ENCODE measurements around the gene SMCHD1. TPM values are rescaled to one million over a fixed set of nuclear protein-coding genes. Genes with fewer than 3 reads are reported as not detected.
A peak's percentile ranks its signal among the peaks of the same experiment; 100 is the strongest.
"Not testable (repeated sequence)": the region's sequence is repeated elsewhere in the genome, so short reads cannot be mapped to it uniquely, and the experiment has no call there.

Gene SMCHD1
- total RNA-seq, 1 donor from 2014 or later, result 25.4 TPM

GRCh38 chr18:2706903-2707302, 51.4 kb downstream of the SMCHD1 start:
- intact Hi-C loops (cut with DNase I), result no loop called here
- DNase-seq, result no peak
- ATAC-seq (ENCODE audit: poor library complexity), result no peak

DNA sequence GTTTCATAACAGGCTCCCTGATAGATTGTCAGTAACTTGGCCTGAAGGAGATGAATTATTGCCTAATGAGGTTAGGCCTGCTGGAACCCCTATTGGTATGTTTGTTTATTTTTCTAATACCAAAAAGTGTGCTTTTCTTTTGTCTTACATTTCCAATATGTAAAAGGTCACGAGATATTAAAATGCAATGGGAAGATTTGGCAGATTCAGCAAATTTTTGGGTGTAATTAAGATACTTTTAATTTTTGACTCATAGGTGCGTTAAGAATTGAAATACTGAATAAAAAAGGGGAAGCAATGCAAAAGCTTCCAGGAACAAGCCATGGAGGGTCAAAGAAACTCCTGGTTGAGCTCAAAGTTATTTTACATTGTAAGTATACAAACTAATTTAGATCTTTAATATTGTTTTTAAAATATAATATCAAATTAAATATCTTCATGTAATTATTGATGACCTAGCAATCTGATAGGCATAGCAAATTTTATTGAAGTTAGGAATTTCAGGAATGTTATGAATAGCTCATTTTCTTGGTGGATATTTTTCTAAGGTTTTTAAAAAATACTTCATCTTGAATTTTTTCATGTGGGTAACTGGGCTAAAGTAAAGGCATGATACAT, 52.1 kb downstream of the SMCHD1 start:
- no peak for ATAC-seq (ENCODE audit: poor library complexity)
- intact Hi-C loops (cut with DNase I), result no loop called here
- no peak for DNase-seq

GRCh38 chr18:2709316-2709715, 53.8 kb downstream of the SMCHD1 start:
- ATAC-seq (ENCODE audit: poor library complexity), result no peak
- intact Hi-C loops (cut with DNase I), result no loop called here

GRCh38 chr18:2714140-2714539, 58.6 kb downstream of the SMCHD1 start:
- intact Hi-C loops (cut with DNase I), result no loop called here
- ATAC-seq (ENCODE audit: poor library complexity) (no peak), DNase-seq (no peak)

More at GRCh38 chr18:2709316-2709715, 53.8 kb downstream of the SMCHD1 start:
- DNase-seq, result no peak

DNA sequence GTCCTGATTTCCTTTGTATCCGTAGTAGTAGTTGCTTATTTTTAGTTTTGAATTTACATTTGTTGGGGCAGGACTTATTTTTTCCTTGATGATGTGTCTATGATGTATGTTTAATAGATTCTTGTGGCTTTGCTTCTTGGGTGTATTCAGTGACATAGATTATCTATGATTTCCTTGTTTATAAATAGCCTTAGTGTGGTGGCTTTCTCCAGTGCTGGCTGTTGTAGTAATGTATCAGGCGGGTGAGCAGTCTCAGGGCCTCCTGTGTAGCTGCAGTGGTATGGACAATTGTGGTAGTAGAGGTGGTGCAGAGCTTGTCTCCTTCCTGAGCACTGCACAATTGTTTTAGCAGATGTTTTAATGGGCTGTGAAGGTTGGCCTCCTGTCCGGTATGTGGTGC, 60.5 kb downstream of the SMCHD1 start:
- peak; percentile 46 for ATAC-seq (ENCODE audit: poor library complexity)
- intact Hi-C loops (cut with DNase I), result no loop called here

DNA sequence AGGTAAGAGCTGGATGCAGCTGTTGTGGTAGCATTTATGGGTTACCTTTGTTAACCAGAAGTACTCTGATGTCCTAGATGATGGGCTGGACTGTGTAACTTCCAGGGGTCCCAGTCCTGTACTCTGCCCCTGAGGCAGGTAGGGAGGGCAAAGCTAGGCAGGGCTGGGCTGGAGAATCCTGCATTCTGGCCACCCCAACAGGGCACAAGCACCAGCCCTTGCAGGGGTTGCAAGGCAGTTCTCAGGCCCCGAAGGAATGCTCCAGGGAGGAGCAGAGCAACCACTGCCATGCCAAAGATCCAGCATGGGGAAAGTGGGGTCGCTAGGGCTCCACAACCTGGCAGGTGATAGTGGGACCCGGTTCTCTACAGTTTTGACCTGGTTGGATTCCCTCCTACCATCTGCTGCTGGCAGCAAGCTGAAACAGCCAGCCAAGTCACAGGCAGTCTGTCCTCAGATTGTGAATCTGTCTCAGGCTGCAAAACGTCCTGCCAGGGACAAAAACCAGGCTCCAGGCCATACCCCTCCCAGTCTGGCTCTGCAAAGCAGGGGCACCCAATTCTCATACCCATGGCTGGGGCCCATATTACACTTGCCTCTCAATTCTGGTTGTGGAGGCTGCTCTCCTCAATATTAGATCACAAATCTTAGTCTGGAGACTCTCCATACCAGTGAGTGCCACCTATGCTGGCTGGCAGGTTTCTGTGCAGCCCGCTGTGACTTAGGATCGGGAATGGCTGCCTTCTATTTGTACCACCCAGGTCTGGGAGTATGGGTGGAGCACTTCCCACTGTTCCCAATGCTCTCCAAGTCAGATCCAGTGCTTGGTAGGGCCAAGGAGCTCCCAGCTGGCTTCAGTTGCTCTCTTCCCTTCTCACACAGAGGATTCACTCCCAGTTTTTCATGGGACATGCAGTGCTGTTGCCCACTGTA, 61.1 kb downstream of the SMCHD1 start:
- peak; percentile 68 for DNase-seq
- ATAC-seq (ENCODE audit: poor library complexity), result peak; percentile 94
- intact Hi-C loops (cut with DNase I), result no loop called here

More for the DNA sequence above, 60.5 kb downstream of the SMCHD1 start:
- DNase-seq, result no peak

- DNase-seq (no peak), ATAC-seq (ENCODE audit: poor library complexity) (peak; percentile 56)
- intact Hi-C loops (cut with DNase I), result no loop called here
Measured at GRCh38 chr18:2717407-2717806, 61.9 kb downstream of the SMCHD1 start.

- ATAC-seq (ENCODE audit: poor library complexity) (no peak), DNase-seq (no peak)
- intact Hi-C loops (cut with DNase I), result no loop called here
Measured at GRCh38 chr18:2719040-2719439, 63.5 kb downstream of the SMCHD1 start.

GRCh38 chr18:2723207-2723606, 67.7 kb downstream of the SMCHD1 start:
- DNase-seq, result no peak
- intact Hi-C loops (cut with DNase I), result loop anchor here (10.0 kb wide), 1 partner anchor 52 kb away; no protein-coding TSS in a partner anchor
- ATAC-seq (ENCODE audit: poor library complexity), result no peak

GRCh38 chr18:2729757-2730156, 74.2 kb downstream of the SMCHD1 start:
- DNase-seq (no peak), ATAC-seq (ENCODE audit: poor library complexity) (no peak)
- intact Hi-C loops (cut with DNase I), result loop anchor here (10.0 kb wide), 1 partner anchor 45 kb away; no protein-coding TSS in a partner anchor

DNA sequence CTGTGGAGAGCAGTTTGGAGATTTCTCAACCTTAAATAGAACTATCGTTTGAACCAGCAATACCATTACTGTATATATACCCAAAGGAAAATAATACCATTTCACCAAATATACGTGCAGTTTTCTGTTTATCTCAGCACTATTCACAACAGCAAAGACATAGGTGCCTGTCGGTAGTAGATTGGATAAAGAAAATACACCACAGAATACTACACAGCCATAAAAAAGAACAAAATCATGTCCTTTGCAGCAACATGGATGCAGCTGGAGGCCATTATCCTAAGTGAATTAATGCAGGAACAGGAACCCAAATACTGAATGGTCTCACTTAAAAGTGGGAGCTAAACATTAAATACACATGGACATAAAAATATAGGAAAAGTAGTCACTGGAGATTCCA, 81.3 kb downstream of the SMCHD1 start:
- ATAC-seq (ENCODE audit: poor library complexity), result no peak
- intact Hi-C loops (cut with DNase I), result no loop called here

GRCh38 chr18:2740082-2740481, 84.6 kb downstream of the SMCHD1 start:
- not testable (repeated sequence) for DNase-seq

More for the DNA sequence above, 81.3 kb downstream of the SMCHD1 start:
- no peak for DNase-seq

DNA sequence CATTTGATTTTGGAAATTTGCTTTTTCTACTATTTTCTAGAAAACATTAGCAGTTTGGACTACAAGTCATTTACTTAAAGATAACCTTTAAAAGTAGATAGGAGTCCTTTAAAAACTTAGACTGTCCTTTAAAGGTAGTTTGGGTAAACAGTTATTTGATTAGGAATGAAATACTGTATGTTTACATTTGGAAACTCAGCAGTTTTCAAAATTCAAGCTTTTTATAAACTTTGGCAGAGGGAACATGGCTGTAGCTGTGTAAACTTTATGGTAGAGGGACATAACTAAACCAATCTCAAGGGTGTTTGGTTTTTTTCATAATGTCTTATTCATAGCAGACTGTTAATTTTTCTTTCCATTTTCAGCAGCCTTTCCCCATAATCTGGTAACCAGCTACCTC, 90.7 kb downstream of the SMCHD1 start:
- DNase-seq (no peak), ATAC-seq (ENCODE audit: poor library complexity) (no peak)
- intact Hi-C loops (cut with DNase I), result no loop called here

More at GRCh38 chr18:2740082-2740481, 84.6 kb downstream of the SMCHD1 start:
- intact Hi-C loops (cut with DNase I); ATAC-seq (ENCODE audit: poor library complexity): not testable (repeated sequence)

GRCh38 chr18:2758309-2758708, 102.8 kb downstream of the SMCHD1 start:
- ATAC-seq (ENCODE audit: poor library complexity) (no peak), DNase-seq (no peak)
- intact Hi-C loops (cut with DNase I), result no loop called here

GRCh38 chr18:2774669-2775068, 119.1 kb downstream of the SMCHD1 start:
- DNase-seq, result no peak
- ATAC-seq (ENCODE audit: poor library complexity), result no peak
- intact Hi-C loops (cut with DNase I), result loop anchor here (10.0 kb wide), 1 partner anchor 50 kb away; no protein-coding TSS in a partner anchor

DNA sequence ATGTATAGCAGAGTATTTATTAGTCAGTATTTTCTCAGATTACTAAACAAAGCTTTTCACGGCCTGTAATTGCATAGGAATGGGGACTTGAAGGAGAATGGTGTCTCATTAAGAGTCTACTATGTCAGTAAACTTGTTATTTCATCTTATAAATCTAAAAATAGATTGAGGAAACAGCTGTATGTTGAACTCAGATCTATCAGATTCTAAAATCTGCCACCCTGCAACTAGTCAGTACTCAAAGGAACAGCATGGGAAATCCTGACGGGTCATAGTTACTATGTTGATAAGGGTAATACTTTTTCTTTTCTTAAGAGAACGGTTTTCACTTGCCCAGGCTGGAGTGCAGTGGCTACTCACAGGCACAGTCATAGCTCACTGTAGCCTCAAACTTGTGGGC, 121.1 kb downstream of the SMCHD1 start:
- intact Hi-C loops (cut with DNase I), result loop anchor here (10.0 kb wide), 1 partner anchor 52 kb away; no protein-coding TSS in a partner anchor
- ATAC-seq (ENCODE audit: poor library complexity) (no peak), DNase-seq (no peak)

DNA sequence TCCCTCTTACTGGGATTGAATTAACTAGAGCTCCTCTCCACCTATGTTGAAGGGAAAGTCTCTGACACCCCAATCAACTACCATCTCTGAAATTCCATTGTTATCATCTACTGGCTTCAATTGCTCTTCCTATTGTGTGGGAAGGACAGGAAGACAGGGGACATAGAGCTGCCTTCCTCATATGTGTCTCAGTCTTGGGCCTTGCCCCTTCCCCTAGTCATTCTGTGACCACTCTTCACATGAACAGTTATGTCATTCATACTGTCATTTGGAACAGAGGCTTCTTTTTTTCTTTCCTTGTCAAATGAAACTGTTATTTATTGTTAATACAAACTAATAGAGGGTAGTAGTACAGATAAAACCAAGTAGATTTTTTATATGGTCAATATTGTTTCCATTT, 121.7 kb downstream of the SMCHD1 start:
- ATAC-seq (ENCODE audit: poor library complexity) (no peak), DNase-seq (no peak)
- intact Hi-C loops (cut with DNase I), result loop anchor here (10.0 kb wide), 1 partner anchor 52 kb away; no protein-coding TSS in a partner anchor

GRCh38 chr18:2780750-2781149, 125.2 kb downstream of the SMCHD1 start:
- ATAC-seq (ENCODE audit: poor library complexity) (no peak), DNase-seq (no peak)
- intact Hi-C loops (cut with DNase I), result no loop called here

DNA sequence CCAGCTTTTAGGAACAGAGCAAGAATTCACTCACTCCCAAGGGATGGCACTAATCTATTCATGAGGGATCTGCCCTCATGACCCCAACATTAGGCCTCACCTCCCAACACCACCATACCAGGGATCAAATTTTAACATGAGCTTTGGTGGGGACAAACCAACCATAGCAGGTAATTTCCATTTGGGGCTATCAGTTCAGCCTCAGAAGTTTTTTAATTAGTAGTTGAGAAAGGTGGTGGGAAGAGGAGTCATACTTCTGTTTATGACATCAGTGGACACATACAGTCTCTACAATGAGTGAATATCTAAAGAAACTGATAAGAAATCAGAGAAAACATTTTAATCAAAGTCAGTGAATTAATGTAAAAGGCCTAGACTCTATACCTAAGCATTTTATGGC, 131.7 kb downstream of the SMCHD1 start:
- no peak for DNase-seq
- intact Hi-C loops (cut with DNase I), result no loop called here

More for the DNA sequence above, 131.7 kb downstream of the SMCHD1 start:
- no peak for ATAC-seq (ENCODE audit: poor library complexity)

All from Right ventricle myocardium superior (tissue), 1 donor.